ENCODE results near the gene LONP2. TPM values are rescaled to one million over a fixed set of nuclear protein-coding genes. Genes with fewer than 3 reads are reported as not detected.

LONP2 gene
- total RNA-seq, 4 donors from 2014 or later, result 37.3 to 52.0 (median 47.0) TPM

- WGBS, 2 donors, result 71 to 75% methylated on average over 7 of the region's 7 CpGs
- H3K4me3 ChIP-seq (ENCODE audit: low read depth, poor library complexity, severe bottlenecking), result no peak overlapping the region
- TF ChIP-seq CTCF (IDR thresholded peaks at IDR 0.05), result no peak
- TF ChIP-seq POLR2A (IDR thresholded peaks at IDR 0.05), result no peak
- intact Hi-C loops (cut with DNase I; ENCODE audit: low total_unique reads), result no loop called here
- DNase-seq (ENCODE audit: low spot score in 2 of 2), result no peak
Observed at GRCh38 chr16:48323783-48324775, 80.0 kb downstream of the LONP2 start.

GRCh38 chr16:48326915-48327314 lies 82.8 kb downstream of the LONP2 start:
- no peak overlapping the region for H3K4me3 ChIP-seq (ENCODE audit: low read depth, poor library complexity, severe bottlenecking)
- no peak for DNase-seq (ENCODE audit: low spot score in 2 of 2)
- intact Hi-C loops (cut with DNase I; ENCODE audit: low total_unique reads), result no loop called here
- TF ChIP-seq CTCF (IDR thresholded peaks at IDR 0.05) (no peak), POLR2A (IDR thresholded peaks at IDR 0.05) (no peak)
- 79 to 82% methylated on average over 4 of the region's 4 CpGs for WGBS, 2 donors

GRCh38 chr16:48329138-48329537 lies 85.0 kb downstream of the LONP2 start:
- 92 to 94% methylated on average over 4 of the region's 4 CpGs for WGBS, 2 donors

GRCh38 chr16:48330189-48330840 lies 86.2 kb downstream of the LONP2 start:
- WGBS, 2 donors, result 90 to 98% methylated on average over 2 of the region's 2 CpGs

More at GRCh38 chr16:48329138-48329537, 85.0 kb downstream of the LONP2 start:
- intact Hi-C loops (cut with DNase I; ENCODE audit: low total_unique reads), result no loop called here
- no peak overlapping the region for H3K4me3 ChIP-seq (ENCODE audit: low read depth, poor library complexity, severe bottlenecking)
- DNase-seq (ENCODE audit: low spot score in 2 of 2), result no peak
- TF ChIP-seq CTCF (IDR thresholded peaks at IDR 0.05) (no peak), POLR2A (IDR thresholded peaks at IDR 0.05) (no peak)

GRCh38 chr16:48330841-48331192 lies 86.7 kb downstream of the LONP2 start:
- H3K4me3 ChIP-seq (ENCODE audit: low read depth, poor library complexity, severe bottlenecking), result no peak overlapping the region
- 14 to 23% methylated on average over 3 of the region's 3 CpGs for WGBS, 2 donors
- no peak for DNase-seq (ENCODE audit: low spot score in 2 of 2)
- intact Hi-C loops (cut with DNase I; ENCODE audit: low total_unique reads), result no loop called here
- TF ChIP-seq POLR2A (IDR thresholded peaks at IDR 0.05) (no peak), CTCF (IDR thresholded peaks at IDR 0.05) (no peak)

More at GRCh38 chr16:48330189-48330840, 86.2 kb downstream of the LONP2 start:
- intact Hi-C loops (cut with DNase I; ENCODE audit: low total_unique reads), result no loop called here
- no peak overlapping the region for H3K4me3 ChIP-seq (ENCODE audit: low read depth, poor library complexity, severe bottlenecking)
- TF ChIP-seq POLR2A (IDR thresholded peaks at IDR 0.05) (no peak), CTCF (IDR thresholded peaks at IDR 0.05) (no peak)
- no peak for DNase-seq (ENCODE audit: low spot score in 2 of 2)
